NCI-H748 (cell line): Measurements from ENCODE around the gene GID8.
A peak's percentile ranks its signal among the peaks of the same experiment; 100 is the strongest.

ENCODE experiments used
- DNase-seq: peaks from one replicate; lab custom pipeline; 2025; ENCODE audit not compliant: unreplicated experiment; lab: John Stamatoyannopoulos, UW

GID8 gene

DNA sequence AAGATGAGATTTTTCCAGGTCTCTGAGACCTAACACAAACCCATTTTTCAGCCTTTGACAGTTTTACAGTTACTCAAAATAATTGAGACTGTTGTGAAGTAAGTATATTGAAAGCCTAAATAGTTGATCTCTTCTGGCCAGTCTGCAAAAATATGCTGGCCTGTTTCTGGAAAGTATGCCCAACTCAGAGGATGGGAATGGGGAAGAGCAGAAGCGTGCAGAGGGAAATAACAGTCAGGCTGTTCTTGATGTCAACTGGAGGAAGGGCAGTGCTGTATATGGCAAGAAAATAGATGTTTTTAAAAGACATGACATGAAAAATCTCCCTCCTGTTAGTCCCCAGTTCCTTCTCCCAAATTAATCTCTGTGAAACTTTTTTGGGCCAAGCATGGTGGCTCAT lies 3.8 kb downstream of the GID8 start:
- DNase-seq: no peak

GRCh38 chr20:62942456-62942855 lies 4.5 kb downstream of the GID8 start:
- no peak for DNase-seq

GRCh38 chr20:62943396-62943795 lies 5.4 kb downstream of the GID8 start:
- DNase-seq: no peak

GRCh38 chr20:62944184-62944583 lies 6.2 kb downstream of the GID8 start:
- no peak for DNase-seq

GRCh38 chr20:62944746-62945145 lies 6.8 kb downstream of the GID8 start:
- DNase-seq: no peak

GRCh38 chr20:62945771-62946339 lies 7.9 kb downstream of the GID8 start:
- no peak for DNase-seq

DNA sequence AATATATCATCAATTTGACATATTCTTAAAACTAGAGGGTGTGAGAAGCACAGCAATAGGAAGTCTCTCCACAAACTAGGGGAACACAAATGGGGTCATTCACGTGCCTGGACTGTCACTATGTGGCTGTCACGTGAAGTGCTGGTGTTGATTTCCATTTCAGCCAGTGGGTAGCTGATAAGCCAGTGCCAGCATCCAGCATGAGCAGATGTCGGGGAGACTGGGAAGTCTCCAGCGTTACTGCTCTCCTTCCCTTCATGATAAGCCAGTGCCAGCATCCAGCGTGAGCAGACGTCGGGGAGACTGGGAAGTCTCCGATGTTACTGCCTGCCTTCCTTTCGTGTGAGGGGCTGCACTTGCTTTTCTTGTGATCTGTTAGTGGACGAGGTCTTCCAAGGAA lies 9.0 kb downstream of the GID8 start:
- no peak for DNase-seq

GRCh38 chr20:62947532-62948300 lies 9.8 kb downstream of the GID8 start:
- DNase-seq: no peak

DNA sequence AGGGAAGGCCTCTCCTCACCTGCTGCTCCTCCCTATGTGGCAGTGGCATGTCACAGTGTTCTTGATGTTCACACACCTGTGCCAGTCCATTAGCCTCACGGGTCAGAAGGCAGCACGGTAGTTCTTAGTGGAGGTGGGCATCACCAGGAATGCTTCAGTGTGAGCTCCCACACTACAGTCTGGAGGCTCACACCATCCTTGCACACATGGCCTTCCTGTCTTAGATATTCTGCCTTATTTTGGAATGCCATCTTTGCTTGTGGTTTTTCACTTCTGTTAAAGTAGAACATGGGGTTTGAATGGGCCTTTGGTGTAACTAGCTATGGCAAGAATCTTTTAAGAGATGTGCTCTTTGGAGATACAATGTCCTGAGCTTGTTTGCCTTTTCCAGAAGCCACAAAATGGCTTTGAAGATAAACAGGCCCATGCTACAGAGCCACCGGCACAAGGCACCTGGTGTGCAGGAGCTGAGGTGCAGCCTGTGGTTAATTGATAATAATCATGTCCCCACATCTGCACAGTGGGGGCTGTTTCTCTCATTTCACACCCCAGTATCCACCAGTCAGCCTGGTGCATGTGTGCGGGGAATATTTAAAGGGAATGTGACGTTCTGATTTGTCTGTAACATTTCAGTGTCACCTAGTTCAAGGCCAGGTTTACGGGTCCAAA lies 11.3 kb downstream of the GID8 start:
- DNase-seq: no peak

GRCh38 chr20:62949962-62950361 lies 12.0 kb downstream of the GID8 start:
- DNase-seq: no peak

DNA sequence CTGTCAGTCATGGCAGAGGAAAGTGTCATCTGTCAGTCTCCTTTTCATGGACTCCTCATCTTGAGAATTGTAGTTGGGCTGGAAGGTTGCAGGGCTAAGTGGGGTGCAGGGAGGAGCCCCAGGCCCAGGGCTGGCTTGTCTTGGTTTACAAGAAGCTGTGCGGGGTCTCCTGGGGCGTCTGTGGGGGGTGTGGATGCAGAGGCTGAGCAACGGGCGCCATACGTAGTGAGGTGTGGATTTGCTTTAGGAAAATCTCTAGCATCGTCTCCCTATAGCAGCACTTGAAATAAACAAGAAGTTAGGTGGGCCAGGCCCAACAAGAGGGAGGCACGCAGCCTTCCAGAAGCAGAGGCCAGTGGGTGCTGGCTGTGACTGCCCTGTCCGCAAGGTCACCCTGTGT lies 12.8 kb downstream of the GID8 start:
- no peak for DNase-seq

DNA sequence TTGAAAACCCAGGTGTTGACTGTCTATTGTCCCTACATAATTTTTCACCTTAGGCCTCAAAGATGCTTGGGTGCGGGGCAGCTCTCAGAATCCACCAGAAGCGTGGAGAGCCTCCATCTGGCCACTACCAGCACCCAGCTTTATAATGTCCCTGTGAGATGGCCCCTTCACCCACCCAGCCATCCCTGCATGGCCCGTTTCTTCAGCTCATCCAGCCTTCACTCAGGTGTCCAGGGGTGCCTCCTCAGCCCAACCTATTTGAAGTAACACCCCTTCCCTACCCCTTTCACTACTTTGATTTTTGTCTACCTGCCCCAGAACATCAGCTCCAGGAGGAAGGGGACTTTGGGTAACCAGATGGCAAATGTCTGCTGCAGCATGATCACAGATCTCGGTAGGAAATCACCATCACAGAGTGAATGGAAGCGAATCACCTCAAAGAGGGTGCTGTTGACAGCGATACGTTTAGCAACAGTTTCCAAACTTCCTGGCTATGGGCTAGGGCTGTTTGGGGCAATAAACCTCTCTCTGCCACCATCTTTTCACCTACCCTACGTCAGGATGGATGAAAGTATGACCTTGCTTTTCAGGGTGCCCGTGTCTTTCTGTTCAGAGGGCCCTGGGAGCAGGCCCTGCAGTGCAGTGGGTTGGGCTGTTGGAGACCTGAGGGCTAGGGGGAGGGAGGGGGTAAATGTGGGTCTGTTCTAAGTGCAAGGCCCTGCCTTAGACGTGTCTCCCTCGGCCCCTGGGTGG lies 13.4 kb downstream of the GID8 start:
- DNase-seq: no peak

DNA sequence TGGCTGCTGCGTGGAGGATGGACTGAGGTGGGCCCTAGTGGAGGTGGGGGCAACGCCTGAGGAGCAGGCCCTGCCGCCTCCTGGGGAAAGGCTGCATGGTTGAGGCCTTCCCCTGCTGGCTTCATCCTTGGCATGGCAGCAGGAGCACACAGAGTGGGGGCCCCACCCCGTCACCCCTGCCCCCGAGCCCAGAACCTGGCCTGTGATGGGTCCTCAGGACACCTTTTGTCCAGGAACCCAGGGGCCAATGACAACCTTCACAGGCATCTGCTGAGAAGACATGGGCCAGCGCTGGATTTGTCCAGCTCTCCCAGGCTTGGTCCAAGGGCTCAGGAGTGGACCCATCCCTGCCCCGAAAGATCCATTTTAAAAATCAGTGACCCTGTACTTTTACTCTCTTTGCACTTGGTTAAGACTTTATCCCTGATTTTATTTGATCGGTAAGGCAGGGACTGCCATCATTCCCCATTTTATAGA lies 14.0 kb downstream of the GID8 start:
- no peak for DNase-seq

- DNase-seq: no peak
Measured at GRCh38 chr20:62952373-62952967, 14.5 kb downstream of the GID8 start, which contains the start of gene SLC17A9. SLC17A9 (plus strand) TSS chr20:62952709; CDS start chr20:62952831, 122 bp downstream.

- no peak for DNase-seq
Measured at GRCh38 chr20:62952968-62953838, 15.3 kb downstream of the GID8 start.

DNA sequence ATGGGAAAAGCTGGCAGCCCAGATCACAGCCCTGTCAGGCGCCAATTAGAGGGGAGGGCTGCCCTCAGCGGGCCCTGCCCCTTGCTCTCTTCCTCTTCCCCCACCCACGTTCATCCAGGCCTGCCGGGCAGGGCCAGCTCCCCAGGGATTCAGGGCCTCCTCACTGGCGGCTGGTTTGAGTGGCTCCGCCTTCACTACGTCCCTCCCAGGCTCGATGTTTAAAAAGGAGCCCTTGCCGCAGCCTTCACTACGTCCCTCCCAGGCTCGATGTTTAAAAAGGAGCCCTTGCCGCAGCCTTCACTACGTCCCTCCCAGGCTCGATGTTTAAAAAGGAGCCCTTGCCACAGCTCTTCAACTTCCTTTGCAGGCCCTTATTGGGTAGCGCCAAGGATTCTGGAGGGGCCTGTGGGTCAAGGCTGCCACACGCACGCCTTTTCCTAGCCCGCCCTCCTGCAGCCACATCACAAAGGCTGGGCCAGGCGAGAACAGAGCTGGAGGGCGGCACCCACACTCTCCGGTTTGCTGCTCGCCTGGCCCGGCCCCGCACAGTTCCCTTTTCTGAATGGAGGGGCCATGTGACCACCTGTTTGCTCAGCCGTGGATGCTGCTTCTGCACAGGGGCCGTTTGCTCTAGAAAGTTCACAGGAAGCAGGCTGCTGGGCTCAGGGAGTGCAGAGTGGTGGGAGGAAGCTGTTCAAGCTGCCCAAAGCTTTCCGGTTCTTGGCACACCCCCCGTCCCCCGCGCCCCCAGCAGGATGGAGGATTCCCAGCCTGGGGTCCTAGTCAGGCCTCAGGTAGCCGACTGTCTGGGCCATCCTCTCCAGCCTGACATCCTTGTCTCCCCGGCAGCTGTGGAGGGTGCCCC lies 16.1 kb downstream of the GID8 start:
- DNase-seq: peak; percentile 76

DNA sequence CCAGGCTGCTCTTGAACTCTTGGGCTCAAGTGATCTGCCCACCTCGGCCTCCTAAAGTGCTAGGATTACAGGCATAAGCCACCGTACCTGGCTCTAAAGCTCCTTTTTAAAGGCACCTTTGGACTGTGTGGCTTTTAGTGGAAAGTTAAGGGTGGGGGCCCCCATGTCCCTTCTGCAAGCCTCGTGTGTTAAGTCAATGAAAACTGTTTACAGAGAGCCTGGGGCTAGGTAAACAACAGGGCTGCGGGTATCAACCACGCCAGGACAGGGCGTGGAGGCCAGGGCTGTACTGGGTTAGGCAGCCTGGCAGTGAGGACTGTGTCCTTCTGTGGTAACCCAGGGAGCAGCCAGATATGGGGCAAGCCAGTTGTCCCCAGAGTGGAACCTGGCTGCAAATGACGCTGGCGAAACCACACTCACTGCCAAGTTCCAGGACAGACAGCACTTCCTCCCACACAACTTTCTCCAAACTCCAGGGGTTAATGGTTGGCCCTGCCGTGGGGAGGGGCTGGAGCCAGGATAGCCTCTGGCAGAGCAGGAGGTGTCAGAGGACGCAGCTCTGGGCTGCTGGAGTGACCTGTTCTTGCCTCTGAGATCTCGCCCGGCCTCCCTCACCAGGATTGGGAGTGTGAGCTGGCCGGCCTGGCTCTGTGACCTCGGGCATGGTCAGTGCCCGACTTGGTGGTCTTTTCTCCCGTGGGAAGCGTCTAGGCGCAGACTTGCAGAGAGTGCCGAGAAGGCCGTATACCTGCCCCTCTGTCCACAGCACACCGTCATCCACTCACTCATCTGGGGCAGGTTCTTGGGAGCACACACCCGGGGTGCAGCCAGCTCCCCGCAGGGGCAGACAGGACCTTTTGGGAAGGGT lies 17.8 kb downstream of the GID8 start:
- DNase-seq: no peak
